ENCODE measurements around the gene SET. TPM values are rescaled to one million over a fixed set of nuclear protein-coding genes. Genes with fewer than 3 reads are reported as not detected.
A peak's percentile ranks its signal among the peaks of the same experiment; 100 is the strongest.

Gene SET
- total and polyA plus RNA-seq, 2 of the 13 experiments (the other 11 are each of a cell fraction or from before 2014, with no cell fraction given), result 94.2 to 611 TPM

DNA sequence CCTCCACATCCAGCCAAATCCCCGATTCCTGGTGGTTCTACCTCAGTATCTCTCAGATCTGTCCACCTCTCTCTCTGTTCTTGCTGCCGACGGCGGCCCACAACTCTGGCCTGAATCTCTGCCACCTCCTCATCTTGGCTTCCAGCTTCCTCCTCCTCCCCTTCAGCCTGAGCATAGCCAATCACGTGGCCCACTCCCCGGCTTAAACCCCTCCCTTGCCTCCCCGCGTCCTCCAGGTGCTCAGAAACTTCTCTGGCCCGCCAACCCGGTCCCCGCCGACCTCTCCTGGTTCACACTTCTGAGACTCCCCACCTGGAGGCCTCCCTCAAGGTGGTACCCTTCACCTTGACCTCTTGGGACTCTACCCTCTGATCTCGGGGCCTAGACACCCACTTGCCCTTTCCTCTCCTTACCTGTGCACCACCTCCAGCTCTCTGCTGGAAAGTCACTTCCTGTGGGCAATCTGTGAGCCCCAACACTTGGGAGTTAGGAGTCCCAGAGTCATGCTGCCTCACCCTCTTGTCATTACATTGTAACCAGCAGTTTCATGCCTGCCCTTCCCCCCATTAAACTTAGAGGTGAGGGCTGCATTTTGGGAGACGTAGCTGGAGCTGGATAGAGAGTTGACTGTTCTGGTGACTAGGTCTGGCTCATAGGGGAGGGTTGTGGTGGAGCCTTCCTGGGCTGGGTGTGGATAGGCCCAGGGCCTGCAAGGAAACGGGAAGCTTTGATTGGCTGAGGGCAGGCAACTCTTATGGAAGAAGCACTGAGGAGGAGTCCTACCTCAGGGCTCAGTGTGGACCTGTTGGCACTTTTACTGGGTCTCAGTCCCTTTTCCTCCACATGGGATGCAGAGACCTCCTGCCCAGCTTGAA, 4.5 kb upstream of the SET start (continued):
- TF ChIP-seq, protein P1, sequence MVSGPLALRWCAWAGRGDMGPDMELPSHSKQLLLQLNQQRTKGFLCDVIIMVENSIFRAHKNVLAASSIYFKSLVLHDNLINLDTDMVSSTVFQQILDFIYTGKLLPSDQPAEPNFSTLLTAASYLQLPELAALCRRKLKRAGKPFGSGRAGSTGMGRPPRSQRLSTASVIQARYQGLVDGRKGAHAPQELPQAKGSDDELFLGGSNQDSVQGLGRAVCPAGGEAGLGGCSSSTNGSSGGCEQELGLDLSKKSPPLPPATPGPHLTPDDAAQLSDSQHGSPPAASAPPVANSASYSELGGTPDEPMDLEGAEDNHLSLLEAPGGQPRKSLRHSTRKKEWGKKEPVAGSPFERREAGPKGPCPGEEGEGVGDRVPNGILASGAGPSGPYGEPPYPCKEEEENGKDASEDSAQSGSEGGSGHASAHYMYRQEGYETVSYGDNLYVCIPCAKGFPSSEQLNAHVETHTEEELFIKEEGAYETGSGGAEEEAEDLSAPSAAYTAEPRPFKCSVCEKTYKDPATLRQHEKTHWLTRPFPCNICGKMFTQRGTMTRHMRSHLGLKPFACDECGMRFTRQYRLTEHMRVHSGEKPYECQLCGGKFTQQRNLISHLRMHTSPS (CRISPR knock-in tag; IDR thresholded peaks at IDR 0.05; ENCODE audit: low read depth), result no peak
- TF ChIP-seq ZFX (CRISPR knock-in tag; IDR thresholded peaks at IDR 0.05; ENCODE audit: low read depth) (peak; percentile 93), ZNF670 (CRISPR knock-in tag; IDR thresholded peaks at IDR 0.05; ENCODE audit: borderline replicate concordance) (0 out of 2 replicates have a peak, but pooled peaks have one; percentile 14), ZBTB20 (CRISPR knock-in tag; IDR thresholded peaks at IDR 0.05; ENCODE audit: borderline replicate concordance, low read depth) (peak; percentile 40; the same call in 1 of the 2 replicates), SMAD9 (CRISPR knock-in tag; IDR thresholded peaks at IDR 0.05) (0 out of 2 replicates have a peak, but pooled peaks have one; percentile 64), RARA (CRISPR knock-in tag; IDR thresholded peaks at IDR 0.05) (0 out of 2 replicates have a peak, but pooled peaks have one; percentile 6), CREB3 (CRISPR knock-in tag; IDR thresholded peaks at IDR 0.05) (no peak), THAP9 (CRISPR knock-in tag; IDR thresholded peaks at IDR 0.05; ENCODE audit: borderline replicate concordance) (peak; percentile 66; the same call in 1 of the 2 replicates), ZNF230 (CRISPR knock-in tag; IDR thresholded peaks at IDR 0.05) (peak; percentile 54; the same call in 1 of the 2 replicates), ZSCAN29 (CRISPR knock-in tag; conservative IDR thresholded peaks at IDR 0.05) (peak; percentile 71; the same call in 1 of the 2 replicates), ZNF44 (CRISPR knock-in tag; IDR thresholded peaks at IDR 0.05) (no peak), ELF4 (CRISPR knock-in tag; IDR thresholded peaks at IDR 0.05; ENCODE audit: borderline replicate concordance) (peak; percentile 88), ZSCAN9 (CRISPR knock-in tag; IDR thresholded peaks at IDR 0.05; ENCODE audit: borderline replicate concordance) (no peak), NONO (IDR thresholded peaks at IDR 0.05) (no peak), NONO (CRISPR knock-in tag; conservative IDR thresholded peaks at IDR 0.05) (peak; percentile 47; the same call in 1 of the 2 replicates)
- TF ChIP-seq, protein P2, sequence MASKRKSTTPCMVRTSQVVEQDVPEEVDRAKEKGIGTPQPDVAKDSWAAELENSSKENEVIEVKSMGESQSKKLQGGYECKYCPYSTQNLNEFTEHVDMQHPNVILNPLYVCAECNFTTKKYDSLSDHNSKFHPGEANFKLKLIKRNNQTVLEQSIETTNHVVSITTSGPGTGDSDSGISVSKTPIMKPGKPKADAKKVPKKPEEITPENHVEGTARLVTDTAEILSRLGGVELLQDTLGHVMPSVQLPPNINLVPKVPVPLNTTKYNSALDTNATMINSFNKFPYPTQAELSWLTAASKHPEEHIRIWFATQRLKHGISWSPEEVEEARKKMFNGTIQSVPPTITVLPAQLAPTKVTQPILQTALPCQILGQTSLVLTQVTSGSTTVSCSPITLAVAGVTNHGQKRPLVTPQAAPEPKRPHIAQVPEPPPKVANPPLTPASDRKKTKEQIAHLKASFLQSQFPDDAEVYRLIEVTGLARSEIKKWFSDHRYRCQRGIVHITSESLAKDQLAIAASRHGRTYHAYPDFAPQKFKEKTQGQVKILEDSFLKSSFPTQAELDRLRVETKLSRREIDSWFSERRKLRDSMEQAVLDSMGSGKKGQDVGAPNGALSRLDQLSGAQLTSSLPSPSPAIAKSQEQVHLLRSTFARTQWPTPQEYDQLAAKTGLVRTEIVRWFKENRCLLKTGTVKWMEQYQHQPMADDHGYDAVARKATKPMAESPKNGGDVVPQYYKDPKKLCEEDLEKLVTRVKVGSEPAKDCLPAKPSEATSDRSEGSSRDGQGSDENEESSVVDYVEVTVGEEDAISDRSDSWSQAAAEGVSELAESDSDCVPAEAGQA (IDR thresholded peaks at IDR 0.05; ENCODE audit: low read depth), result no peak
- TF ChIP-seq, protein P2 (CRISPR knock-in tag; IDR thresholded peaks at IDR 0.05; ENCODE audit: borderline replicate concordance), result no peak
